GM18517 (cell line): Measurements from ENCODE around the gene SLC37A4.
"Not testable (repeated sequence)": the region's sequence is repeated elsewhere in the genome, so short reads cannot be mapped to it uniquely, and the experiment has no call there.

ENCODE experiments used
- ATAC-seq: cut with Tn5 transposase; IDR thresholded peaks from one replicate; pipeline ENCODE4 v1.9.1; 2021; ENCODE audit warnings: mild to moderate bottlenecking, moderate library complexity; ENCODE audit not compliant: unreplicated experiment

SLC37A4 gene

DNA sequence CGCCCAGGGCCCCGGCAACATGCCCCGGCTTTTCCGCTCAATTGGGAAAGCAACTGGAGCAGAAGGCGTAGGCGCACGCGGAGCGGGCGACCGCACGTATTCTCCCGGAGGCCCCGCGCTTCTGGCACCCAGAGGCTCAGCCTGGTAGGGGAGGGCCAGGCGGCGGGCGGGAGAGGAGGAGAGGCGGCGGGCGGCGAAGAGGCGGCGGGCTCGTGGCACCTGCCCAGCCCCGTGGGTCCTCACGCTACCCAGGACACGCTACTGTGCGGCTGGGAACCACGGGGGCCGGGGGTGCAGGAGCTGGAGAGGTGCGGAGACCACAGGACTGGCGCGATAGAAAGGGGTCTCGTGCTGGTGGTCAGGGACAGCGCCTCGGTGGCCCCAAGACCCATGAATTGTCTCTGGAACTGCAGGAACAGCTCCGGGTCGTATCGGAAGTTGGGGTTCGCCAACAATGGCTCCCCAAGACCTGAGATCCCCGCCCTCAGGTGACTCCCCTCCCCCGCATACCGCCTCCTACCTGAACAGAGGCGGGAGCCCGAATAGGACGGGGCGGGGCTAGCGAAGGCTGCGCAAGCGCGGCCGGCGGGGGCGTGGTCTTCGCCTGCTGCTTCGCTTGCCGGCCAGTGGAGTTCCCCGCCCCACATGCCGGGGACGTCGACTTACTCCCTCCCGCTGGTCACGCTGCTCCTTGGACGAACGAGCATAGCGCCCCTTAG lies at the start of gene SLC37A4:
Gene SLC37A4, minus strand, starts transcription at position 549 of the 719 bp plus-strand sequence.
- ATAC-seq = peak; percentile 84

DNA sequence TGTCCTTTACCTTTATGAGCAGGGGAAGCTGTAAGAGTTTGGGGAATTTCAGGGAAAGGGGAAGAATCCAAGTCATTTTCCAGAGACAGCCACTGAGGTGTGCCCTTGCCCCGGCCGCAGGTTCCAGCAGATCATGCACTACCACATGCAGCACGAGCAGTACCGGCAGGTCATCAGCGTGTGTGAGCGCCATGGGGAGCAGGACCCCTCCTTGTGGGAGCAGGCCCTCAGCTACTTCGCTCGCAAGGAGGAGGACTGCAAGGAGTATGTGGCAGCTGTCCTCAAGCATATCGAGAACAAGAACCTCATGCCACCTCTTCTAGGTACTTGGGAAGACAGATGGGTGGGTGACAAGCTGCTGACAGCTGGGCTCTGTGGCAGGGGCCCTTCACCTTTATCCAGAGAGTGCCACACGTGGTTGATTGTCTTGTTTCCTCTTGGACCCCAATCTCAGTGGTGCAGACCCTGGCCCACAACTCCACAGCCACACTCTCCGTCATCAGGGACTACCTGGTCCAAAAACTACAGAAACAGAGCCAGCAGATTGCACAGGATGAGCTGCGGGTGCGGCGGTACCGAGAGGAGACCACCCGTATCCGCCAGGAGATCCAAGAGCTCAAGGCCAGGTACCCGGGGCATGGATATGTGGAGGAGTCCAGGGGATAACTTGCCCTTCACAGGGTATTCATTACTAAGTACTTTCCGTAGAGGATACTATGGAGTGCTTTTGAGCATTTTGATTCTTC lies 48.2 kb upstream of the SLC37A4 start:
- no peak for ATAC-seq

DNA sequence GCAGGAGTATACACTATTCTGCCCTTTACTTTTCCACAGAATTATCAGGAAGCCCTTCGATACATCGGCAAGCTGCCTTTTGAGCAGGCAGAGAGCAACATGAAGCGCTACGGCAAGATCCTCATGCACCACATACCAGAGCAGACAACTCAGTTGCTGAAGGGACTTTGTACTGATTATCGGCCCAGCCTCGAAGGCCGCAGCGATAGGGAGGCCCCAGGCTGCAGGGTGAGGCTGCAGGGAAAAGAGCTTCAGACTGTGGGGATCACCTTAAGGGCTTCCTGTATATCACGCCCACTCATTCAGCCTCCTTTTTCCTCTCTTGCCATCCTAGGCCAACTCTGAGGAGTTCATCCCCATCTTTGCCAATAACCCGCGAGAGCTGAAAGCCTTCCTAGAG lies 47.2 kb upstream of the SLC37A4 start:
- ATAC-seq = no peak

DNA sequence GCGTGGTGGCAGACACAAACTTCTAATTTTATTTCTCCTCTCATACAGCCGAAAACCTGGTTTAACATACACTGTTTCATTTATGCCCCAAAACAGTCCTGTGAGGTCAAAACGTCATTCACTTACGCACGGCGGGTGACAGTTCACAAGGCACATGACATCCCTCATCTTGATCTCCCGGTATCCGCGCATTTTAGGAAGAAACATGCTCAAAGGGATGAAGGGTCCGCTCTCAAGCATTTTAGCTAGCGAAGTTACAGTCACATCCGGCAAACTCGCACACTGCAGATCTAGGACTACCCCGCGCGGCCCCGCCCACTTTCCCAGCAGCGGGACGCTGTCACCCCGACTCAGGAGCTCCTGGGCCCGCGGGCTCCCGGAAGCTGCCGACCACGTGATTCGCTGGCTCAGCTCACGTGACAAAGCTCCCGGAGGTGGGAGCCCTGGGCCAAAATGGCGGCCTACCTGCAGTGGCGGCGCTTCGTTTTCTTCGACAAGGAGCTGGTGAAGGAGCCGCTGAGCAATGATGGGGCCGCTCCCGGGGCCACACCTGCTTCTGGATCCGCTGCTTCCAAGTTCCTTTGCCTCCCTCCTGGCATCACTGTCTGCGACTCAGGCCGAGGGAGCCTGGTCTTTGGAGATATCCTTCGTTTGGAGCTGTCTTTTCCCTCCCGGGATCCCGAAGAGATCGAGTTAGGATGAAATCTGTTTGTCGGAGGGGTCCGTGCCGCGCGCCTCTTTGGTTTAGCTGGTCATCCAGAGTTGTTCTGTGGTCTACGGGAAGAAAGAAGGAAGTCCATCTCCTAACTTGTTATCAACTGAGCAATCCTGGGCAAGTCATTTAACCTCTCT lies 36.9 kb upstream of the SLC37A4 start, which contains the start of gene VPS11:
Gene VPS11, plus strand, starts transcription at position 448 of the 852 bp plus-strand sequence. Its CDS starts 6 bp downstream, at position 454.
- ATAC-seq = peak; percentile 75

DNA sequence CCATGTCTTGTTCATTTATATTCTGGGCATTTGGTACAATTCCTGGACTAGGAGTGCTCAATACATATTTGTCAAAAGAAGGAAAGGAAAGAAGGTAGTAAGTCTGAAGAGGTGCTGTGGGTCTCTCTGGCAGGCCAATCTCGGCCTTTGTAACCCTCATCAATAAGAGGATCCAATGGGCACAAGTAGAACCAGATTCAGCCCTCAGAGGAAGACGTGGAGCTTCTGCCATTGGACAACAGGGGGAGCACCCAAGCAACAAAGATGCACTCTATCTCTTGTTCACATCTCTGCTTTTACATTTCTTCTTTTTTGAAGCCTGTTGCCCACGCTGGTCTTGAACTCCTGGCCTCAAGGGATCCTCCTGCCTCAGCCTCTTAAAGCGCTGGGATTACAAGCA lies 34.7 kb upstream of the SLC37A4 start:
- ATAC-seq = no peak

DNA sequence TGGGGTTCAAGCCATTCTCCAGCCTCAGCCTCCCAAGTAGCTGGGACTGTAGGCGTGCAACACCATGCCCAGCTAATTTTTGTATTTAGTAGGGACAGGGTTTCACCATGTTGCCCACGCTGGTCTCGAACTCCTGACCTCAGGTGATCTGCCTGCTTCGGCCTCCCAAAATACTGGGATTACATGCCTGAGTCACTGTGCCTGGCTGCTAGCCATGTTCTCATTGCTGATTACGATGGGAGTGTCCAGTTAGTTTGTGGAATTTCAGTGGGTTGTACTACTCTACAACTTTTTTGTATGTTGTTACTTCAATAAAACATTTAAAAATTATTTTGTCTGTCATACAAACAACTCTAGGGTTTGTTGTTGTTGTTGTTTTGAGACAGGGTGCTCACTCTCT lies 32.1 kb upstream of the SLC37A4 start:
- ATAC-seq = no peak

DNA sequence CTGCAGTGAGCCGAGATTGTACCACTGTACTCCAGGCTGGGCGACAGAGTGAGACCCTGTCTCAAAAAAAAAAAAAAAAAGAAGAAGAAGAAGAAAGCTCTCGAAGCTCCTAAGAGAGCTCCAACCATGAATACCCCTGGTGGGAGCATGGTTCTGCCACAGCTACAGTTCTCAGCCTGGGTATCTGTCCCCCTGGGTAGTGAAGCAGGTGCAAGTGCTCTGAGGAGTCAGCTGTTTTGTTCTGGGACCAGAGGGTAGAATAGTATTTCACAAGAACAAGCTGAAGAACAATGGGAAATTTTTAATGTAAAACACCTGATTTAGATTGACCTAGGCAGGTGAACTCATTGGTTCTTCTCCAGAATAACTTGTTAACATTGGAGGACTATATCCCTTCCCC lies 30.6 kb upstream of the SLC37A4 start:
- no peak for ATAC-seq

DNA sequence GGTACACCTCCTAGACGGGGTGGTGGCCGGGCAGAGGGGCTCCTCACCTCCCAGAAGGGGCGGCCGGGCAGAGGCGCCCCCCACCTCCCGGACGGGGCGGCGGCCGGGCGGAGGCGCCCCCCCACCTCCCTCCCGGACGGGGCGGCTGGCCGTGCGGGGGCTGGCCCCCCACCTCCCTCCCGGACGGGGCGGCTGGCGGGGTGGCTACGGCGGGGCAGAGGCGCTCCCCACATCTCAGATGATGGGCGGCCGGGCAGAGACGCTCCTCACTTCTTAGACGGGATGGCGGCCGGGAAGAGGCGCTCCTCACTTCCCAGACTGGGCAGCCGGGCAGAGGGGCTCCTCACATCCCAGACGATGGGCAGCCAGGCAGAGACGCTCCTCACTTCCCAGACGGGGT lies 28.5 kb upstream of the SLC37A4 start:
- not testable (repeated sequence) for ATAC-seq

DNA sequence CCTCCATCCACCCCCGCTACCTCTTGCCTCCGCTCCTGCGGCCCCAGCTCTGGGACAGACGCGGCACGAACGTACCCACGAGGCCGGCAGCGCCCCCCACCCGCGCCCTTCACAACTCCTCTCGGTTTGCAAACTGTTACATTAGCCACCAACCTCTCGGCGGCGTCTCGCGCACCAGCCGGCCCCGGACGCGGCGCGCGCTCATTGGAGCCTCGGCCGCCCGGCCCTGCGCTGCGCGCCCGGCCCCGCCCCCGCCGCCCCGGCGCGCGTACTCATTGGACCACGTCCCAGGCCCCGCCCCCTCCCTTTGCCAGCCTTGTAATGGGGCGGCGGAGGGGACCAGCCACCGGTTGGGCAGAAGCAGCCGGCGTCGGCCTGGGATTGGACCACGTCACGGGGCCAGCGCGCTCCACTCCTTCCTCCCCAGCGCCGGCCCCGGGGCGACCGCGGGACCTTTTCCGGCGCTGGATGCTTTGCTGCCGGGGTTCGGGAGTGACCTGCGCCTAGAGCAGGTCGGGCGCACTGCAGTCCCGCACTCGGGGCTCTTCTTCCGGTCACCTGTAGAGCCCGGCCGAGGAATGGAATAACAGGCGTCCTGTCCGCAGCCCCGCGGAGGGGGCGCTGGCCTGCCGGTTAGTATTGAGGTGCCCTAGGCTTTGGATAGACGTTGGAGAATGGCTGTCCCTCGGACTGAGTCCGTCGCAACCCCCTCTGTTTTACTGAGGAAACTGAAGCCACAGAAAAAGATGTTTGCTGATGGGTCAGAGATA lies 26.5 kb upstream of the SLC37A4 start, which contains the start of gene HYOU1:
Gene HYOU1, minus strand, starts transcription at position 206 of the 770 bp plus-strand sequence. CDS start 1,045 bp downstream, outside the sequence.
- peak; percentile 84 for ATAC-seq

DNA sequence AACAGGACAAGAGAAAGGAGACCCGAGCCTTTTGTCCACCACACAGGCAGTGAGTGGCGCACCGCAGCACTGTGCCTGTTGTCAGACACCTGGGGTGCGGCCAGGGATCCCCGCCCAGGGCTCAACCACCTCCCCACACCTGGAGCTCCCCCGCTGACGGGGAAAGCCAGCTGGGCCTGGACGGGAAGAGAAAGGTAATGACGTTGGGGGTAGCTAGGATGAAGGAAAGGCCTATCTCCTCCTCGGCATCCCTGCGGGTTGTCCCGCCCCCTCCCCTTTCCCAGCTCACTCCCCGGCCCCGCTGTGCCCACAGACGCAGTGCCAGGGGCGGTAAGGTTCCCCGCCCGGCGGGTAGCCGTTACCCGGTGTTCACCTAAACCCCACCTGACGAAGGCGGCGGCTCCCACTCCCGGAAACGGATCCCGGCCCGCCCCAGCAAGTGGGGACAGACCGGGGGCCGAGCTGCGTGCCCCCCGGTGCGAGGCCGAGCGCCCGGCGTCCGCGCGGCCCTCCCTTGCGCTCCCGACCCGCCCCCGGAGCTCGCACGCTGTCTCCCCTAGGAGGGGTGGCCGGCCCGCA lies 25.8 kb upstream of the SLC37A4 start:
- no peak for ATAC-seq

DNA sequence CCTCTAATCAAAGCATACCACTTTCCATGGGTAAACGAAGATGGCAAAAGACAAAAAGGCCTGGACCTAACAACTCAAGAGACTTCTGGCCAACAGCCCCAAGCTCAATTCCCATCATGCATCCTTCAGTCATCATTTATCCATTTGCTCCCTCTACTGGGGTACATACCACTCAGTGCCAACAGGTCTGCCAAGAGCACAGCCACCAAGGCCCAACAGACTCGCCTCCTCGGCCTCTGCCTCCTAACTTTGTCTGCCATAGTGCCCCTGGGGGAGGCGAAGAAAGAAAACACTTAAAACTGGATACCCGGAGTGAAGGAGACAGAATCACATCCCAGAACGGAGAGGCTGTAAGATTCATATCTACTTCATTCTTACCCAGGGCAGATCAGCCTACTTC lies 25.2 kb upstream of the SLC37A4 start:
- ATAC-seq = no peak

DNA sequence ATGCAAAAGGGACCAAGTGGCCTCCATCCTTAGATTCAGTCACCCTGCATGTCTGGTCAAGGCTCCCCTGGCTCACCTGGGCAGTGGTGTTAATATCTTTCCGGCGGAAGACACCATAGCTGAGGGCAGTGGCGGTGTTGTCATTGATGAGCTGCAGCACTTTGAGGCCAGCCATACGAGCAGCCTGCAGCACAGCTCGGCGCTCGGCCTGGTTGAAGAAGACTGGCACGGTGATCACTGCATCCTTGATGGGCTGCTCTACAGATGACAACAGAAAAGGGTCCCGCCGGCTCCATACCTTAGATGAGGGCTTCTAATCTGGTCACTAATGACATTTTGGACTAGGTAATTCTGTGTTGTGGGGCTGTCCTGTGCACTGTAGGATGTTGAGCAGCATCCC lies 23.7 kb upstream of the SLC37A4 start:
- no peak for ATAC-seq

DNA sequence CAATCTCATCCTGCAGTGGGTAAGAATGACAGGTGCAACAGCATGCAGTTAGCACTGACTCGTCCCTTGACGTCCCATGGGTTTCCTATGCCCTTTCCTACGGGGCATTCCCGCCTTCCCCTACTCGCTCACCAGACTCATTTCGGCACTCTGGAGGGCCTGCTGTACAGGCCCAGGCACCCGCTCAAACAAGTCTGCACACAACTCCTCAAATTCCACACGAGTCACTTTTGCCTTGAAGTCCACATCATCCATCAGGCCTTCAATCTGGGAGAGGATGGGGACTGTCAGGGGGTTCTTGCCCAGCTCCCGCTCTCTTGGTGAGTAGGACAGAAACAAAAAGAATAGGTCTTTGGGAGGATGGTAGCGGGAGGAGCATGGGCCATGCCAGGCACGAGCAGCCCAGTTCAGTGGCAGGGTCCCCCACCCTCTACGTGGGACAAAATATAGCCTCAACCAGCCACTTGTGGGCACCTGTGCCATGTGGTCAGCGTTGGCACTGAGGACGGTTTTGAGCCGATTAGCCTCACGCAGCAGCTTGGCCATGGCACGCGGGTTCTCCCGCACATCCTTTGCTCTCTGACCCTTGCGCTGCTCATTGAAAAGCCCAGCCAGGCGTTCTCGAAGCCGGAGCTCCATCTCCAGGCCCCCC lies 21.6 kb upstream of the SLC37A4 start:
- no peak for ATAC-seq

DNA sequence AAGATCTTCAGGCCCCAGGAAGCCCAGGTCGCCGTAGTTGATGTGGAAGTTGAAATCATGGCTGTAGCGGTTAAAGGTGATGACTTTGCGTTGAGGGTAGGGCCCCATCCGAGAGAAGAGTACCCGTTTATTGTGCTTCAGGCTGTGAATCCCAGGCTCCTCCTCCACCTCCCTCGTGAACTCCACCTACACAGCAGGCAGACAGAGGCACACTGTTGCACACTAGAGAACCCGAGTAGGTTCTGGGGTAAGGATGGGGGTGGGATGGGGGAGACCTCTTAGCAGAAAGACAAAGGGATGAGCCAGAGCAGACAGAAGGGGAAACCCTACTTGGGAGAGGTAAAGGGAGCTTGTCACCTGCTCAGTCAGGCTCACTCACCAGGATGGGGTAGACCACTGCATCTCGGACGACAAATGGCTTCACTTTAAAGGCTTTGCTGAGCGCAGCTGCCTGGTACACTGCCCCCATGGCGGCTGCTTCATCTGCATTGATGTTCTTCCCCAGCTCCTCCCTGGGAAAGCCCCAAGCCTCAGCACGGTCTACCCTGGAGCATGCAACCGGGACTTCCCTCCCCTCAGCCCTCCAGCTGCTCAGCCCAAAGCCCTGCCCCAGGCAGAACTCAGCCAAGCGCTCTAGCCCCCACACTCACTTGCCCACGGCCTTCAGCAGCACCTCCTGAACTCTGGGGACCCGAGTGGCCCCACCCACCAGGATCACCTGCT lies 20.9 kb upstream of the SLC37A4 start:
- ATAC-seq = no peak

DNA sequence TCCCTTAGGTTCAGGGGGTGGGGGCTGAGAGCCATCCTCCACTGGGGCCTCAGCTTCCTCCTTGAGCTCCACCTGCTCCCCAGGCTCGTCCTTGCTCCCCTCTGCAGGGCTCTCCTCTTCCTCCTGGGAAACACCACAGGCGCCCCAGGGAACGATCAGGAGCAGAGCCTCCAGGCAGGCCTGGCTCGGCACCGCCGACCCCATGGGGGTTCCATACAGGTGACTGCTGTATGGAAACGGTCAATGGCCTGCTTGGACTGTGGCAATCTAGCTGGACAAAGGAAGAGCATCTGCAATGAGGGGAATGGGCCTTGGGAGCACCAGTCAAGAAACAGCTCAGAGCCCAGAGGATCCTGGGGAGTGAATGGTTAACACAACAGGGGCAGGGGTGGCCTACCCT lies 18.4 kb upstream of the SLC37A4 start:
- ATAC-seq = no peak

DNA sequence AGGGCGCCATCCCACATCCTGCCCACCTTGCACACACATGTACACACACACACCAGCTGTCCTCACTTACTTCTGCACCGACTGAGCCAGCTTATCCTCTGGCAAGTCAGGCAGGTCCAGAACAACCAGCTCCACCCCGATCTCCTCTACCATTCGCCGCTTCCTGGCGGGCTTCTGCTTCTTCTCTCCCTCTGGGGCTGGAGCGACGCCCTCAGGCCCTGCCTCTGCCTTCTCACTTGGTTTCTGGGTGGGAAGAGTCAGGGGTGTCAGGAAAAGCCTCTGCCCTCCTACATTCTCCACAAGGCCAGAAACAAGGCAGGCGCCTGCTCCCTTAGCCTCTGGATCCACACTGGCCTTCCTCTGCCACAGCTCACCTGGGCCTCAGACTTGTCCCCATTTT lies 18.0 kb upstream of the SLC37A4 start:
- no peak for ATAC-seq

DNA sequence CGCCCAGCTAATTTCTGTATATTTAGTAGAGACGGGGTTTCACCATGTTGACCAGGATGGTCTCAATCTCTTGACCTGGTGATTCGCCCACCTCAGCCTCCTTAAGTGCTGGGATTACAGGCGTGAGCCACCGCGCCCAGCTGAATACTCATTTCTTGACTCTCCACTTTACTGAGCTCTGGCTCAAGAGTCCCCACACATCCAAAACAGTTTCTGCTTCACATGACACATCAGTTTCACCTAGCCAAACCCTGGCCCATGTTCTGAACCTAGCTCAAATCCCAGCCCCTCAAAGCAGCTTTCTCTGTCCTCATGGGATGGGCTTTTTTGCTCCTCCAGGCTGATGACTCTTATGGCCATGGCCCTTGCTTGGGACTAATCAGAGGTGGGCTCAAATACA lies 16.5 kb upstream of the SLC37A4 start:
- ATAC-seq = no peak

DNA sequence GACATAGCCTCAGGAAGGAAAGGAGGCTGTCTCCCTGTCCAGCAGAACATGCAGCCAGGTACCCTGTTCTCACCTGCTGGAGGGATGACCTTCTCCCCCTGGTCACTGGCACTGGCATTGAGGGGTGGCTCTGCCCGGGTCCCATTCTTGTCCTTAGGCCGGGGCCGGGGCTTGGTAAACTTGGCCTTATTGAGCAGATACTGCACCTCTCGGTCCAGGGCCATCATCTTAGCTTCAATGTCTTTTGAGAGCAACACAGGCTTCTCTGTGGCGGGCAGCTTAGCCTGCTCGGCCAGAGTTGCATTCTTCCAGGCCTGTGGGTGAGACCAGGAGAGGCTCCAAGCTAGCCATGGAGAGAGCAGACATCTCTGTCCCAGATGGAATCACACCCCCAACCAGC lies 15.8 kb upstream of the SLC37A4 start:
- ATAC-seq = no peak

DNA sequence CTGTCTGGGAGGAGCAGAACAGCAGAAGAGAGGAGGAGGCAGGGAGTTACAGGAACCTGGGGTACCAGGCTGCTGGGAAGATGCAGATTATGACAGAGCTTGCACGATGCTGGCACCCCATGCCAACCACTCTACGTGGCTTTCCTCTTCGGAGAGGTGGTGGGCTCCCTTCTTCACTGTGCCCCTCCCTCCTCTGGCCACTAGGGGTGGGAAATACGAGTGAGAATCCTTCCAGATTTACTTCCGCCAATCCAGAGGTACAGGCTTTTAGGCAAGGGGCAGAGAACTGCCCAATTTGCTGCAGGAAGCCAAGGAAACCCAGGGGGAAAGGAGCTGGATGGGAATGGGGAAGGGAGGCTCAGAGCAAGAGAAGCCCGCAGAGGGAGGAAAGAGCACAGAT lies 14.0 kb upstream of the SLC37A4 start:
- no peak for ATAC-seq
